Stomach (tissue), 4 donors: ENCODE data around the gene C1orf174.

Experiments used
- EP300 ChIP-seq: sonication (generic); formaldehyde crosslinking; IDR thresholded peaks from one replicate; pipeline ENCODE4 v1.6.1; 2017; ENCODE audit warnings: antibody characterized with exemption
- POLR2A ChIP-seq, 4 donors: fragments of 450-650 bp; IDR thresholded peaks; one replicate each; pipeline ENCODE4 v1.6.1; 2016; ENCODE audit warnings: antibody characterized with exemption in 4 of 4, control low read depth in 2 of 4, mild to moderate bottlenecking in 1 of 4, moderate library complexity in 1 of 4
- POLR2AphosphoS5 ChIP-seq, 3 donors: sonication (generic); formaldehyde crosslinking; IDR thresholded peaks; one replicate each; pipeline ENCODE4 v1.6.1; 2016; ENCODE audit warnings: antibody characterized with exemption in 3 of 3
- TF ChIP-seq, protein P1 (sequence below), 7 experiments: fragments of 450-650 bp in 4 of 7; fragments of 200-600 bp in 3 of 7; sonication (generic) in 3 of 7; IDR thresholded peaks; one replicate each; pipeline ENCODE4 v1.5.1; 2016 to 2019; ENCODE audit warnings: antibody characterized with exemption in 7 of 7, control low read depth in 2 of 7, mild to moderate bottlenecking in 1 of 7

DNA sequence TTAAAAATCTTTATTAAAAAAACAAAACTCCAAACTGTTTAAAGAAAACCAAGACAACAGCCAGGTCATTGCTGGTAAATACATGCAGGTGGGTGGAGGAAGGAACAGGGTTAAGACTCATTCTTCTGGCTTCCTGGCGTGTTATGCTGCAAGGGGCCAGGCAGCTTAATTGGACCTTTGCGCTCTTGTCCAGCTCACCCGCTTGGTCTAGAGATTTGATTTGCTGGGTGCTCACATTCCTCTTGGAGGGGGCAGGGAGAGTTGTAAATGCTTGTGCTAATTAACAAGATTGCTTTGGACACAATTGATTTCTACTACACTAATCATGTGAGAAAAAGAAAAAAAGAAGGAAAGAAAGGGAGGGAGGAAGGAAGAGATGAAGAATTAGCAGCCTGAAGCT, 53.5 kb downstream of the C1orf174 start:
- TF ChIP-seq, protein P1, sequence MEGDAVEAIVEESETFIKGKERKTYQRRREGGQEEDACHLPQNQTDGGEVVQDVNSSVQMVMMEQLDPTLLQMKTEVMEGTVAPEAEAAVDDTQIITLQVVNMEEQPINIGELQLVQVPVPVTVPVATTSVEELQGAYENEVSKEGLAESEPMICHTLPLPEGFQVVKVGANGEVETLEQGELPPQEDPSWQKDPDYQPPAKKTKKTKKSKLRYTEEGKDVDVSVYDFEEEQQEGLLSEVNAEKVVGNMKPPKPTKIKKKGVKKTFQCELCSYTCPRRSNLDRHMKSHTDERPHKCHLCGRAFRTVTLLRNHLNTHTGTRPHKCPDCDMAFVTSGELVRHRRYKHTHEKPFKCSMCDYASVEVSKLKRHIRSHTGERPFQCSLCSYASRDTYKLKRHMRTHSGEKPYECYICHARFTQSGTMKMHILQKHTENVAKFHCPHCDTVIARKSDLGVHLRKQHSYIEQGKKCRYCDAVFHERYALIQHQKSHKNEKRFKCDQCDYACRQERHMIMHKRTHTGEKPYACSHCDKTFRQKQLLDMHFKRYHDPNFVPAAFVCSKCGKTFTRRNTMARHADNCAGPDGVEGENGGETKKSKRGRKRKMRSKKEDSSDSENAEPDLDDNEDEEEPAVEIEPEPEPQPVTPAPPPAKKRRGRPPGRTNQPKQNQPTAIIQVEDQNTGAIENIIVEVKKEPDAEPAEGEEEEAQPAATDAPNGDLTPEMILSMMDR (IDR thresholded peaks at IDR 0.05): no peak
- TF ChIP-seq EP300 (no peak), POLR2AphosphoS5 (IDR thresholded peaks at IDR 0.05) (no peak), POLR2A (IDR thresholded peaks at IDR 0.05) (no peak)
